Stimulated activated CD4-positive, alpha-beta T cell treated with anti-CD3 and anti-CD28 coated beads, Interleukin-1b, Interleukin-23, amount 100 ng/mL, for 48 hours (primary cell): ENCODE data around the gene CTNNA3.
"Not testable (repeated sequence)": the region's sequence is repeated elsewhere in the genome, so short reads cannot be mapped to it uniquely, and the experiment has no call there.

Experiments
- DNase-seq: peaks from one replicate; pipeline ENCODE4 v3.0.0-alpha.2; 2020

CTNNA3 gene

DNA sequence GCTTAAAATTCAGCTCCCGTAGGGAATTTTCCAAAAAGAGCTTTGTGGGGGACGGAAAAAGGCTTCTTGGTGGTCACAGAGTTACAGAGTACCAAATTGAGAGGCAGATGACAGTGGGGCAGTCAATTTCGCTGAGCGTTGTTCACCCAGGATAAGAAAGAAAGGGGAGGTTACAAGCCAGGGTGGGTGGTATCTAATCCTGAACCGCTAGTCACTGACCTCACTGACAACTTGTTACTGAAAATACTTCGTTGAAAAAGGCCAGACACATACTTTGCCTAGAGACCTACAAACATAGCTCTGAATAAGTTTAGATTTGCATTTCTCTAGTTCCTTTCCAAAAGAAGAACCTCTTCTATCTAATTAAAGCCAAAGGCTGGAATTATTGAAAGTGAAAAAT, at the start of gene CTNNA3:
Gene CTNNA3, minus strand, starts transcription at position 167 of the 400 bp plus-strand sequence.
- no peak for DNase-seq

DNA sequence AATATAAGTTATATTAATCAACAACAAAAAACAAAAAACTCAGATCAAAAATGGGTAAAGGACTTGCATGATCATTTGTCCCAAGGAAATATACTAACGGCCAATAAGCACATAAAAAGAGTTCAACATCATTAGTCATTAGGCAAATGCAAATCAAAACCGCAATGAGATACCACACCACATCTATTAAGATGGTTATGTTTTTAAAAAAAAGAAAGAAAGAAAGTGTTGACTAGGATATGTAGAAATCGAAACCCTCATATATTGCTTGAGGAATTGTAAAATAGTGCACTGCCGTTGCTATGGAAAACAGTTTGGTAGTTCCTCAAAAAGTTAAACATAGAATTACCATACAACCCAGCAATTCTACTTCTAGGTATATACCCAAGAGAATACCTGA, 39.4 kb upstream of the CTNNA3 start:
- no peak for DNase-seq

DNA sequence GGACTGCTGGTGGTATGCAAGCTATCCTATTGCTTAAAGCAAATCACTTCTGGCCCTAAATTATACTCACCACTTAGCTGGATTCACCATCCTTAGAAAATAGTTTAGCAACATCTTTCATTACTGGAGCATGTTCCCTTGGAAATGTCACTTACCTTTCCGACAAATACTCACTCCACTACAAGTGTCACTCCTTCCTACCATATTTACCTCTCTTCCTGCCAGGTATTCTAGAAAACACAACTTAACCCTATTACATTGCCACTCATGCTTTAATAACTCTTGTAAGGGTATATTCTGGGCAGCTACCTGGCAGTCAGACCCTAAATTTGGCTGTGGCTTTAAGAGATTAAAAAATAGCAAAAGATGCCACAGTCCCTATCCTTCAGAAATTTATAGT, 37.5 kb upstream of the CTNNA3 start:
- DNase-seq: no peak

DNA sequence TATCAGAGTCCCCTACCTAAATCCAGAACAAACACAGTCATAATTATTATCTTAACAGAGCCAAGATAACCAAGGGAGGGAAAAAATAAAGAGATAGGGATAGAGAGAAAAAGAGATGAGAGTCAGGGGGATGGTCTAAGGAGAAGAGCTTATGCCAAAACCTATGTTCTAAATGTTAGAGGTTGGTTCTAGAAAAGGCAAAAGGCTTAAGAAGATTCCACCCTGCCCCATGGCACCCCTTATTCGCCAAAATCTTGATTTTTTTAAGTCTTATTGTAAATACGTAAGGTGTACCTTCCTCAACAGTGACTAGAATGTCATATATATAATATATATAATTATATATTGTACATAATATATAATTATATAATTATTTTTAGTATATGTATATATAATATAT, 29.6 kb upstream of the CTNNA3 start:
- no peak for DNase-seq

DNA sequence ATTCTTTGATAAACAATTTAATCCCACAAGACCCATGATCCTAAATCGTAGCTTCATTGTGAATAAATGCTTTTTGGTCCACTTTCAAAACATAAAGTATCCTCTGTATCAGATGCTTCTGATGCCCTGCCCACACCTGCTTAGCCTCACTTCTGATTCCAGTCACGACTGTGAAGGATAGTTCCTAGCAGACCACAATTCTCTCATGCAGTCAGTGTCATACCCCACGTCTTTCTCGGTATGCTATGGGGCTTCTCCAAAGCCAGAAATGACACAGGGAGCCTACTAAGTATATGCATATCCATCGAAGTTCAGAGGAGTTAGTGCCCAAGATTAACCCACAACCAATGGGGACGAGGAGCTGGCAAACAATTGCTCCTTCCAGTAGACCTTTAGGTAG, 27.6 kb upstream of the CTNNA3 start:
- DNase-seq: no peak

DNA sequence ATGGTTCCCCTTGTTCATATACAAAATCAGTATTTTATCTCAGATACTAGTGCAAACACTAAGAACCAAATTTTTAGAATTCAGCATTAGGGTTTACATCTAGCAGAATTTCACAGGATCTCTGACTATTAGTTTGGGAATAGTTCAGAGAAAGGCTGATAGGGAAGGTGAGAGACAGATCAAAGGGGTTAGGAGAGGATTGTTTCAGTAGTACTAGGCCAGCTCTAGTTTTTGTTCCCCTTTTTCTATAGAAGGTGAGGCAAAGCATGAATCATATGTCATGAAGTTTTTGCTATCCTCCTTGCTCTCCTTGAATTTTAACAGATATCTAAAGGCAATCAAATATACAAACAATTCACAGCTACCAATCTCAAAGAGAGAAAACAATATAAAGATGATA, 26.1 kb upstream of the CTNNA3 start:
- DNase-seq: no peak

DNA sequence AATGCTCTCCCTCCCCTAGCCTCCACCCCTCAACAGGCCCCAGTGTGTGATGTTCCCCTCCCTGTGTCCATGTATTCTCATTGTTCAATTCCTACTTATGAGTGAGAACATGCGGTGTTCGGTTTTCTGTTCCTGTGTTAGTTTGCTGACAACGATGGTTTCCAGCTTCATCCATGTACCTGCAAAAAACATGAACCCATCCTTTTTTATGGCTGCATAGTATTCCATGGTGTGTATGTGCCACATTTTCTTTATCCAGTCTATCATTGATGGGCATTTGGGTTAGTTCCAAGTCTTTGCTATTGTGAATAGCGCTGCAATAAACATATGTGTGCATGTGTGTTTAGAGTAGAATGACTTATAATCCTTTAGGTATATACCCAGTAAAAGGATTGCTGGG, 20.5 kb upstream of the CTNNA3 start:
- DNase-seq: not testable (repeated sequence)

DNA sequence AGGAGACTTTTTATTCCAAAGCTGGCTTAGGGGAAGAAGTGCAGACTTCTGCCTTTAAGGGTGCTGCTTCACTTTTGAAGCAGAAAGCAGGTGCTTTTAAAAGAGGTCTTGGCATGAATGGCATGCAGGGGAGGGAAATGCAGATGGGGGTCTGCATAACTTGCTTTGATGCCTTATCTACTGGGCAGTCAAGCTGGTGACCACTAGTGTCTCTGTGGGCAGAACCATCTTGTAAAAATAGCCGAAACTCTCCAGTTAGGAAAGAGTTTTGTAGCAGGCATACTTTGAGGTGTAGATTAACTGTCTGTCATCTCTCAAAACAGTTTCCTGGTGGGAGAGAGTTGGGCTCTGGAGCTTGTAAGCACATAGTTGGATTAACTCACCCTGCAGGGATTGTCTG, 9.9 kb upstream of the CTNNA3 start:
- DNase-seq: no peak

DNA sequence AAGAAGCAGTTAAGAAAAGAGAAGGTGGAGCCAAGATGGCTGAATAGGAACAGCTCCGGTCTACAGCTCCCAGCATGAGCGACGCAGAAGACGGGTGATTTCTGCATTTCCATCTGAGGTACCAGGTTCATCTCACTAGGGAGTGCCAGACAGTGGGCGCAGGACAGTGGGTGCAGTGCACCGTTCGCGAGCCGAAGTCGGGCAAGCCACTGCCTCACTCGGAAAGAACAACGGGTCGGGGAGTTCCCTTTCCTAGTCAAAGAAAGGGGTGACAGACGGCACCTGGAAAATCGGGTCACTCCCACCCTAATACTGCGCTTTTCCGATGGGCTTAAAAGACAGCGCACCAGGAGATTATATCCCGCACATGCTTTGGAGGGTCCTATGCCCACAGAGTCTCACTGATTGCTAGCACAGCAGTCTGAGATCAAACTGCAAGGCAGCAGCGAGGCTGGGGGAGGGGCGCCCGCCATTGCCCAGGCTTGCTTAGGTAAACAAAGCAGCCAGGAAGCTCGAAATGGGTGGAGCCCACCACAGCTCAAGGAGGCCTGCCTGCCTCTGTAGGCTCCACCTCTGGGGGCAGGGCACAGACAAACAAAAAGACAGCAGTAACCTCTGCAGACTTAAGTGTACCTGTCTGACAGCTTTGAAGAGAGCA, 3.7 kb upstream of the CTNNA3 start:
- not testable (repeated sequence) for DNase-seq

DNA sequence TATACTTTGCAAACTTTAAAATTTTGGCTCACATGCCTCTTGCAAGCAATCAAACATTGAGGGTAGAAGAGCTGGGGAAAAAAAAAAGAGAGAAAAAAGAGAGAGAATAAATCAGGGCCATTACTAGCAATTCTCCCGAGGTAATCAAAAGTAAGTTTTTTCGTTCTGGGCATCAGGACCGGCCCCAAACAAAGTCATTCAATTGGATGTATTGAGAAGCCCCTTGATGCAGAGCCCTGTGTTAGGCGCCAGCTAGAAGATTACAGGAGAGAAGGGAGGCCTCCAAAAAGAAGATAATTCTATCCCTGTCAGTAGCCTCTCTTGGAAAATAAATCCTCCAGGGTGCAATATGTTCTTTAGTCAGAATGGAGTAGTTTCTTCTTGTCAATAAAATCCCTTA, 2.2 kb upstream of the CTNNA3 start:
- no peak for DNase-seq

DNA sequence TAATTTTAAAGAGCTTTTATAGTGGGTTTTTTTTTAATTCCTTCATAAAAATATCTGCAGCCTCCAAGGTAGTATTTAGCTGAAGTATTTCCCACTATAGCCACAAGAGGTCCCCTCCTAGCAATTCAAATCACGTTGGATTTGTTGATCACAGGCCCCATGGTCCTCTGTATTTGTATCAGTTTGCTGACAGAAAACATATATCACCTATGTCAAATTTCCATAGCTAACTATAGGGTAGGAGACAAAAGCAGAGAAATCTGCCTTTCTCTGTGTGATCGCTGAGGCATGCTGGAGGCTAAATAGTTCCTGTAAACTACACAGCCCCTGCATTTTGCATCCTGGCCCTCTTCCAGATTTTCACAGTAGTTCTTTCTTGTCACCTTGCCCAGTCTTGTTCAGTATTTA, 1.7 kb upstream of the CTNNA3 start:
- DNase-seq: no peak

DNA sequence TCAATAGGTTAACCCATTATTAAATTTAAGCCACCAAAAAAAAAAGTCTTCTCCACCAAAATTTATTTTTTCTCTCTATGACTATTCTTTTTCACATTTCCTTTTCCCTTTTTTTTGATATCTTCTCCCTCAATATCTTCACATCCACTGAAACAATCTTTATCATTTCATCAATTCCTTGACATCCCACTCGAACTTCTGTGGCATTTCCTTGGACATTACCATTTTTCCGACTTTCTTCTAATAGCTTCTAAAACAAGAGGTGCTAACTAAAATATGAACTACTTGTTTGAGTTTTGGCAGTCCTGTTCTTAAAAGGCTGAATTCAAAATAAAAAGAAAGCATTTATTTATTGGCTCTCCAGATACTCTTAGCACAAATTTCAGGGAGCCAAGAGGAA, 684 bp upstream of the CTNNA3 start:
- no peak for DNase-seq

DNA sequence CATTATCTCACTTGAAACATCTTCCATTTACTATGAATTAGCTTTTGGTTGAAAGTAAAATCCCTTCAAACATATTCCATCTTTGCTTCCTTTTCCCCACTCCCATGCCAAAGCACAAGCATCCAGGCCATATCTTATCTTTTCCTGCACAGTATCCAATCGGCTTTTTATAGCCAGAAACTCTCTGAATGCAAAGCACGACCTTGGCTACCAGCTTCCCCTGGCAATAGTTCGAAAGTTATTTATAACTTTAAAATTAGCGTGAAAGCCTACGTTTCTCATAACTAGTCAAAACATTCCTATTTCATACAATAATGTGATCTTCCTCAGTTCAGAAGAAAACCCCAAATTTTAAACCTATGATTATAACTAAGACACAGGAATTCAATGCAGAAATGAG, 440 bp downstream of the CTNNA3 start:
- no peak for DNase-seq

DNA sequence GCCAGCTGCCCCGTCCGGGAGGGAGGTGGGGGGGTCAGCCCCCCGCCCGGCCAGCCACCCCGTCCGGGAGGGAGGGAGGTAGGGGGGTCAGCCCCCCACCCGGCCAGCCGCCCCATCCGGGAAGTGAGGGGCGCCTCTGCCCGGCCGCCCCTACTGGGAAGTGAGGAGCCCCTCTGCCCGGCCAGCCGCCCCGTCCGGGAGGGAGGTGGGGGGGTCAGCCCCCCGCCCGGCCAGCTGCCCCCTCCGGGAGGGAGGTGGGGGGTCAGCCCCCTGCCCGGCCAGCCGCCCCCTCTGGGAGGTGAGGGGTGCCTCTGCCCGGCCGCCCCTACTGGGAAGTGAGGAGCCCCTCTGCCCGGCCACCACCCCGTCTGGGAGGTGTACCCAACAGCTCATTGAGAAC, 4.1 kb downstream of the CTNNA3 start:
- DNase-seq: not testable (repeated sequence)

DNA sequence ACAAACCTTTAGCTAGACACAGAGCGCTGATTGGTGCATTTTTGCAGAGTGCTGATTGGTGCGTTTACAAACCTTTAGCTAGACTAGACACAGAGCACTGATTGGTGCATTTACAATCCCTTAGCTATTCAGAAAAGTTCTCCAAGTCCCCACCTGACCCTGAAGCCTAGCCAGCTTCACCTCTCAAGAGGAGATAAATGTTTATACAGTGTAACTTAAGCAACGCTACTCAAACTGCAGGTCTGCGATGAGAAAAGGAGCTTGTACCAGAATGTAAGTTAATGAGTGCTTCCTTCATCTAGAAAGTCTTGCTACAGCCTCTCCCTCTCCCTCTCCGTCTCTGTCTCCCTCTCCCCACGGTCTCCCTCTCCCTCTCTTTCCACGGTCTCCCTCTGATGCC, 5.5 kb downstream of the CTNNA3 start:
- not testable (repeated sequence) for DNase-seq

DNA sequence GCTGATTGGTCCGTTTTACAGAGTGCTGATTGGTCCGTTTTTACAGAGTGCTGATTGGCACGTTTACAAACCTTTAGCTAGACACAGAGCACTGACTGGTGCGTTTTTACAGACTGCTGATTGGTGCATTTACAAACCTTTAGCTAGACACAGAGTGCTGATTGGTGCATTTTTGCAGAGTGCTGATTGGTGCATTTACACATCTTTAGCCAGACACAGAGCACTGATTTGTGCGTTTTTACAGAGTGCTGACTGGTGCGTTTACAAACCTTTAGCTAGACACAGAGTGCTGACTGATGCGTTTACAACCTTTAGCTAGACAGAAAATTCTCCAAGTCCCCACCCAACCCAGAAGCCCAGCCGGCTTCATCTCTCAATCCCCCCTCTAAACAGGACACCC, 11.9 kb downstream of the CTNNA3 start:
- not testable (repeated sequence) for DNase-seq

DNA sequence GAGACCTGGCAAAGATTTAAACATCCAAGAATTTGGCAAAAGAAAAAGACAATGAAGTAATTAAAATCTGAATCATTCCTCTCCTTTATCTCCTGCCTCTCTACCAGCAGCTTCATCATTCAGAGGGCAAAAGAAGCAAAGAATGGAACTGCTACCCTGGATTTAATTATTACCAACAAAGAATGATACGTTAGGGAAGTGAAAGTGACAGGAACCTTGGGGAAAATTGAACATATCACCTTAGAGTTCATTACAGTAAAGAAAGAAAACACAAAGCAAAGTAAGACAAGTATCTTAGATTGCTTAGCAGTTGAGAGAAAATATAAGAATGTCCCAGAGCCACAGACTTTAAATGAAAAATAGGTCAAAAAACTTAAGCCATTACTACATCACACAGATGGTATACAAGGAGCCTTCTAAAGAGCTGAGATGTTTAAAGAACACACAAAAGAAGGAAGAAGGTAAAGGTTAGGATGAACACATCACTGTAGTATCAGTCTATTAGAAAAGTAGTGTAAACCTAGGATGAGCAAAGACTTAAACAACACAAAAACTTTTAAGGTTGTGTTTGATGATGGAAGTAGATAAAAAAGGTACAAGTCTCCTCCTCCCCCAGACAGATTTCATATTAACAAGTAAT, 17.5 kb downstream of the CTNNA3 start:
- no peak for DNase-seq

DNA sequence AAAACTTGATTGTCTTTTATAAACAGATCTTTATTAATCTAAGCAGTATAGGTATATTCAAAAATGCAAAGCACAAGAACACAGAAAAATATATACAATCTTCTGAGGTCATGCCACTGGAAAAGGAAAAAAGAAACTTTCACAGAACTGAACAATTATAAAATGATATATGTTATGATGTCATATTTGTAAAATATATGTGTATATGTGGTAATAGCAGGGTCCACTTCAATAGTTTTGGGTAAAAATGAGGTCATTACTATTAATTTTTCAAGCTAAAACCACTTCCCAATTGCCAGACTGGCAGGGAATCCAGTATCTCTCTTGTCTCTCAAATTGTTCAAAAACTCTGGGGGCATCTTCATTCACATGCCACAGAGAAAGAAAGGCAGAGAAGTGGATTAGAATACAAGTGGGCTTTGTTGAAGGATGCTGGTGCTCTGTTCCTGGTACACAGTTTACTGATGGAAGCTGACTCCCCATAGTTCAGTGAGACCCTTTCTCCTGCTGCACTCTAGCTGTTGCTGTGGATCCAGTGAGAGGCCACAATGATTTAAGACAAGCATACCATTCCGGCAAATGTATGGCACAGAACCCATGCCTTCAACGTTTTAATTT, 19.7 kb downstream of the CTNNA3 start:
- DNase-seq: no peak

DNA sequence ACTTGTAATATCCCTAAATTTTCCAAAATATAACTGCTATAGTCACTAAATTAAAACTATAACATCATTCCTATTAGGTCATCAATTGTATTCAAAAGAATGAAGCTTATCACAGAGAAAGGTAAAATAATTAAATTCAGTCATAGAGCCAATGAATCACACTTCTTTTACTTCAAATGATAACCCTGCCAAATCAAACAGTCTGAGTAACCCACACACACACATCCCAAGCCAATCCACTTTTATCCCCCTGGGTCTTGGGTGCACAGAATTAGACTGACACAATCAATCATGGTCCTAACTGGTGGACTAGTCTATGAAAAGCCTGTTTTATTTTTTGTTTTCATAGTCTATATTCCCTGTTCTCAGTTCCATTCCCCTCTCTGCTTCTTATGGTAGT, 25.6 kb downstream of the CTNNA3 start:
- no peak for DNase-seq

DNA sequence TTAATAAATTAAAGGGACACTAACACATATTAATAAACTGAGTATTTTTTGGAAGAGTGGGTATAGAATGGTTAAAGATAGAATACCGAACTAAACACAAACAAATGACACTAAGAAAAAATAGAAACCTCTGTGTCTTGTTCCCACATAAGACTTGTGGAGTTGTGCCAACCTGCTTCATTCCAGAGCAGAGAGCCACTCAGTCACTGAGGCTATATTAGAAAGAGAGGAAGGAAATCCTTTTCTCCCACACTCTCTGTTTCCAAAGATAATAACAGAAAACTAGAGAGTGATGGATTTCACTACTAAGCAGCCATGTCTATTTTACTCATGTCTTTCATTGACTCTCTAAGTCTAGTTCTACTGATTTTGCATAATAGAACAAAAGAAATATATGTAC, 26.0 kb downstream of the CTNNA3 start:
- no peak for DNase-seq

DNA sequence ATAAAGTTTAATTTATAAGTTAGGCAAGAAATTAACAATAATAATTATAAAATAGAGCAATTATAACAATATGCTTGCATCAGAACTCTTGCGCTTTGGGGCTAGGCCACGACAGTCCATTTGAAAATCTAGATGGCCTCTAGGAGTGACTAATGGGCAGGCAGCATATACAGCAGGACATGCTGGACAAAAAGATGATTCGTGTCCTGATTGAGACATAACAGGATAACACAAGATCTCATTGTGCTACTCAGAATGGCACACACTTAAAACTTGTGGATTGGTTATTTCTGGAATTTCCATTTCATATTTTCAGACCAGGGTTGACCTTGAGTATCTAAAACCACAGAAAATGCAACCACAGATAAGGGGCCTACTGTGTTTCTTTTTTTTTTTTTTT, 27.5 kb downstream of the CTNNA3 start:
- no peak for DNase-seq

DNA sequence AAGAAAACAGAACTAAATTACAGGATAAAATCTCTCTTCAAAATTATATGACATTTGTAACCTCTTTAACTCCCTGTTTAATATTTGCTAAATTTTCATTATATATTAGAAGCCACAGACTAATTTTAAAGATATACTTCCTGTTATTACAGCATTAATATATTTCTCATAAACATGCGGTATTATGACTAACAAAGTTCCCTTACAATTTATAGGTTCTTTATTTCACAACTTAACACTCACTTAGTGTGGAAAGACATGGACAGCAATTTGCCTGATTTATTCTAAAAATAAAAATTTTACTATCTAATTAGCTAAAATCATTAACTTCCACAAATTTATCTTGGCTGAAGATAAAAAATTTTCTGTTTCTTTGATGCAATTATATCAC, 29.0 kb downstream of the CTNNA3 start:
- no peak for DNase-seq

DNA sequence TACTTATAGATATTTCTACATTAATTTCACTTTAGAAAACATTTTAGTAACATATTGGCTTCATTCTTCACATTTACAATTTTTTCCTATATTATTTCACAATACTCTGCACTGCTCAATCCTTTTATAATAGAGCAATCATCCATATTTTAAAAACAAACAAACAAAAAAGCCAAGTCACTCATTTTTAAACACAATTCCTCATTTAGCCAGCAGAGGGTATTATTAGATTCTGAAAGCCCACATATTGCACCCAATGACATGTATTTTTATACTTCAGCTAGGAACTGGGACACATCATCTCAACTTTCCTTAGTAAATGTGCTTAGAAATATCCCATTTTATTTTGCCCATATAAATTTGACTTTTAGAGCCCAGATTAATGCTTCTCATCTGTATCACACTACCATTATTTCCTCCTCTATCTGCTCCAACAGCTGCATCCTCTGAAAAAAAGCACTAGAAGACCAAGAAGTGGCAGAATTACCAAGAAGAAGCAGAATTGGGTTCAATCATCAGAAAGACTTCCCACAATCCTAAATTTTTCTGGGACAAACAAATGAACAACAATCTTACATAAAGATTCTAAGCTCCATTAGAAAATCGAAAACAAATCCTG, 29.5 kb downstream of the CTNNA3 start:
- no peak for DNase-seq

DNA sequence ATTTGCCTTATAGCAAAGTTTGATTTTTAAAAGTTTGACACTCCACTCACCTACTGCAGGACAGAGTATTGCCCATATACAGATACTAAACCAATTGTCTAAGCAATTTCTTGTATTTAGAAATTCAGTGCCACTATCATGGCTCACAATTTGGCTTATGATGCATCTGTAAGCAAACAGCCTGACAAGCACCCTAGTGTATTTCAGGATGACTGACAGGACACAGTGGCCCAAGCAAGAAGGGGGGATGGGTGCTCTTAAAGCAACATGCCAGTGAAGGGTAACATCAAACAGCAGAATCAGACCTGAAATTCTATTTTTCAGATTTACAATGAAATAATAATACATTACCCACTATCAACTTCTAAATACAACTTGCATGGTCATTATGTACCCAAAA, 30.5 kb downstream of the CTNNA3 start:
- no peak for DNase-seq
